ENCODE results near the gene NUDT3.
"Not testable (repeated sequence)": the region's sequence is repeated elsewhere in the genome, so short reads cannot be mapped to it uniquely, and the experiment has no call there.

The NUDT3 gene

DNA sequence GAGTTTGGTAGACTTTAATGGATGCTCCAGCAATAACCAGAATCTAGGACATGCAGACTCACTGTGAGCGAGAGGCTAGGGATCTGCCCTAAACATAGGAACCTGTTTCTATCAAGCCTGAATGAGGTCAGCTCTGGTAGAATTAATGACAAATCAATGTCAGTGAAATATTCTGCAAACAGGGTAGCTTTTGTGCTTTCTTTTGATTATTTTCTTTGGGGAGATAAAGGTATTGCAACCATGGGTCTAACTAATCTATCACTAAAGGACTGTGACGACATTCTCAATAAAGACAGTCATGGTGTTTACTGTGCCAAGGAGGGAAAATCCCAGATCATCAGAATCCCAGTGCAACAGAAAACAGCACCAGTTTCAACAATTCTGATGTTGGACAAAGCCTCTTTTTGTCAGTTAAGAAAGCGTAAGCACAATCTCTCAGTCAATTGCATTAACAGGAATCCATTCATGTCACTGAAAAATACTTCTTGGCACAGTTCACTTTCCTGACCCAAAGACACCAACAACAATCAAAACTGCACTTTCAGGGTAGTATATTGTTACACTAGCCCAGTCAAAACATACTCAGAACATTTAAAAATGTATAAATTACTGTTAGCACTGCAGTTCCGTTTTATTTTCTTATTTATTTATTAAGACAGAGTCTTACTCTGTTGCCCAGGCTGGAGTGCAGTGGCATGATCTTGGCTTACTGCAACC, 106.9 kb downstream of the NUDT3 start:
- no peak for DNase-seq (ENCODE audit: low spot score)

DNA sequence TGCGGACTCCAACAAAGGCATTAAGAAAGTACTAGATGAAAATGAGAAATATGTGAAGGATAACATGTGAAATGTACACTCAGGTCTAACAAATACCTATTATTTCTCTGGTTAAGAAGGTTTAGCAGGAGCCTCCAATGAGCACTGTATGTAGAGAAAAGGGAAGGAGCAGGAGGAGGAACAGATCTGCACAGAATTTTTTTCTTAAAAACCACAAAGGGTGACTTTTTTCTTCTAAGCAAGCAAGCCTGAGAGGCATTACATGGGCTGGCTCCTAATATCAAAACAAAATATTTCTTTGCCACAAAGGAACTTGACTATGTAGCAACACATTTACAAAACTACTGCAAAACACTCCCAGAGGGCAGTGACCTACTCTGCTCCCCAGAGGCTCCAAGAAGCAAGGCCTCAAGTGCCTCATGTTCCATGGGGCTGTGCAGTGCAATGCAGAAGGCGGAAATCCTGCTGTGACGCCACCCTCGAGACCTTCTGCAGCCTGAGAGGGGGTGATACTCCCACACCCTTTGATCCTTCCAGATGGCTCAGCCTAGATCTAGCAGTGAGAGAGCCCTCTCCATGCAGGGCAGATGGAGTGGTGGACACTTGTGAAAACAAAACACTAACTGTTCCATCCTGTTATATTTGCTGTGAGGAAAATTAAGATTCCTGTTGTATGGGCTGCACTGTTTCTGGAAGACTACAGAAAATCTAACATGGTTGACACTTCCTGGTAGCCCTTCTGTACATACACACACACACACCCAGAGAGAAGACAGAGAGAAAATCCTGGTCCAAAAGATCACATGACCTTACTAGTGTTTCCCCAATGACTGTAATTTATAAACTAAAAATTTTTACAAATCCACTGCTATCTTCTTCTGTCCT, 107.7 kb downstream of the NUDT3 start:
- DNase-seq (ENCODE audit: low spot score), result no peak

DNA sequence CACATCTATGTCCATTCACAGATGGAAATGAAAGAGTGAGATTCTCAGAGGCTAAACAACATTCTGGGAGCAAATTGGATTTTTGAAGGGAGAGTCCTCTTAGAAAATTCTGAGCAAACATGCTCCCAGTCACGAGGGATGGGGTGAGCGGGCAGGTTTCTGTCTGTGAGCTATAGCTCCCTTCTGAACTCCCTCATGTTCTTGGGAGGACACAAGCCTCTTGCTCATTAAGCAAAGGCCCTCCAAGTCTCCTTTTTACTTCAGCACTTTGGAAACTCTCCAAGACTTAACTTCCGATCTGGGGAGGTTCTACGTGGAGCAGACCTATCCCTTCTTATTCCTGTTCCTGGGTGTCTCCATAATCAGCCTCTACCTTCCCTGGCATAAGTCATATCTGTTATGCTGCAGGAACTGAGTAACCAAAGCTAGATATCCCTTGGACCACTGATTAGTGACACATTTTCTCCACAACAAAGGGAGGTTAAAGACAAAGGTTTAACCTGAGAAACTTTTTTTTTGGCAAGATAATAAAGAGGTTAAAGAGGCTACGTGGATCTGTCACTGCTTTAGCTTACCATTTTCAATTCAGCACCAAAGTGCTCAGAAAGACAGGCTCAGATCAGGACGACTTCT, 110.7 kb downstream of the NUDT3 start:
- no peak for DNase-seq (ENCODE audit: low spot score)

DNA sequence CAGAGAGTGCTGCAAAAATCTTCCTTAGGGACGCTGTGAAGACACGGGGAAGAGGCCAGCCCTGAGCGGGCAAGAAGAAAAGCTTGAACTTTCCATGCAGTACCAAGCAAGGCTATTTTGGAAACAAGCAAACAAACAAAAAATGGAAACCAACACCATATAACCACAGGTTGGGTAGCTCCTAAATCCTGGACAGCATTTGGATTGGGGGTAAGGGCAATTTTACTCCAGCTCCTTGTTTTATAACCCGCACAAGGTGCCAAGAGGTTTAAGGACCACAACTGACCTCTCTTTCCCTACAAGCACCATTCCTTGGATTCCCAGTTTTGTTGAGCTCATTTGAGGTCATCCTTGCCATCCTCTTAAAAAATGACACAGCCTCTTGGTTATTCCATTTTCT, 112.3 kb downstream of the NUDT3 start:
- DNase-seq (ENCODE audit: low spot score), result no peak

DNA sequence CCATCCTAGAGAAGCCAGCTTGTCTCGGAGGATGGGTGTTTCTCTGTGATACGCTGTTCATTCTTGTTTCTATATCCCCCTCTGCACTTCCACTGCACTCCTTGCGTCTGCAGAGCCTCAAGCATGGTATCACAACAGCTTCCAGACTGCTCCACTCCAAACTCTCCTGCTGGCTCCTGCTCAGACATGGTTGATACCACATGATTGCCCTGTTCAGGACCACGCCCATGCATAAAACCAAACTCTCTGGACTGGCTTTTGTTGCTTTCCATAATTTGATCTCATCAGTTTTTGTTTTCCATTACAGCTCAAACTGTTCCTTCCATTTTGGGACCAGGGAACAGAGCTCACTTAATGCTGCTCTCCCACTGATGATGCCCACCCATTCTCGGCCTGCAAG, 113.6 kb downstream of the NUDT3 start:
- no peak for DNase-seq (ENCODE audit: low spot score)

DNA sequence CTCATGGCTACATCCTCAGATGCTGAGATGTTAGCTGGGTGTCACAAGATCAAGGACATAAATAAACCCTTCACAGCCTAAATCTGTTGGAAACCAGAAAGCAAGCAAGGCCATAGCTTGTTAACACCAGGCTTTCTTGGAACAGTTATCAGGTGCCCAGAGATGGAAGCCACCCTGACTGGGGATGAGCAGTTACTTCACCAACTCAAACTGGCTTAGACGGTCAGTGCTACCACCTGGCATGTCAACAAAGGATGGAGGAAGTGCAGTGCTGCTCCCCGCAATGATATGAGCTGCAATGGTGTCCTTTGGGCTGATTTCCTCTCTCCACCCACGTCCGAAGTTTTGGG, 114.7 kb downstream of the NUDT3 start:
- no peak for DNase-seq (ENCODE audit: low spot score)

DNA sequence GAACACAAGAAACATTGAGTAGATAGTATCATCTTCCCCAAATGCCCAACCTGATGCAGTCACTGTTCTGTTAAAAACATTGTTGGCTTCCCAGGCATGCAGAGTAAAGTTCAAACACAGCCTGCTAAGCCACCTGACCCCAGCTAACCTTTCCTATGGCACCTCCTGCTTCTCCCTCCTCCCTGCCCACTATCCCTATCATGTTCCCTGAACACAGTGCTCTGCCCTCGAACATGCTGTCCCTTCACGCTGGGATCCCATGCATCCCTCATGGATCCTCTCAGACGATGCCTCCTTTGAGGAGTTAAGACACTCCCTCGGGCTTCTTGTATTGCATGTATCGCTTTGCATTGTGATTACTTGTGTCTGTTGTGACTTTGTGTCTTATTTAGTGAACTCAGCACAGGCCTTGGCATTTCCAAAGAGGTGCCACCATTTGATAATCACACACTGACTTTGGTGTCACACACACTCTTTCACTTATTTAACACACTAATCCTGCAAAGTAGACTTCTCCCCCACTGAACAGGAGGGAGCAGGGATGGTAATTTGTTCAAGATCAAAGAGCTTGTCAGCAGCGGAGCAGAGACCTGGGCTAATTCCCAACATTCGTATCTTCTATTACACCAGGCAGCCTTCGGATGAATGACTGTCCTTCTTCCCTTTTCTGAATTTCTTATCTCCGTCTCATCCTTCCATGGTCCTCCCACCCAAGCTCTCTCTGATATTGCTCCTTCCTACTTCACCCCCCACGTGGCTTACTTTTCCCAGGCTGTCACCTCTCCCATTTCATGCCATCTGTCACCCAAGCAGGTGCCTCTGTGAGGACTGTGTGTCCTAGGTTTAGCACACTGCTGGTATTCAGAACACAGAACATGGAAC, 115.3 kb downstream of the NUDT3 start:
- DNase-seq (ENCODE audit: low spot score), result no peak

DNA sequence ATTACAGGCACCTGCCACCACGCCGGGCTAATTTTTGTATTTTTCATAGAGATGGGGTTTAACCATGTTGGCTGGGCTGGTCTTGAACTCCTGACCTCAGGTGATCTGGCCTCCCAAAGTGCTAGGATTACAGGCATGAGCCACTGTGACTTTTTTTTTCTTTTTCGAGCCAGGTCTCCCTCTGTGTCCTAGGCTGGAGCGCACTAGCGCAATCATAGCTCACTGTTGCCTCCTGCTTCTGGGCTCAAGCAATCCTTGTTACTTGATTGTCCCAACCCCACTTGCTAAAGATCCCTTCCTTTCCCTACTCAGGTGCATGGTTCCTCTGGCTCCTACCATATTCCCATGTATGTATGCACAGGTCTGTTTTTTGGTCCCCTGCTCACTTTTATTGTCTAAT, 116.3 kb downstream of the NUDT3 start:
- no peak for DNase-seq (ENCODE audit: low spot score)

DNA sequence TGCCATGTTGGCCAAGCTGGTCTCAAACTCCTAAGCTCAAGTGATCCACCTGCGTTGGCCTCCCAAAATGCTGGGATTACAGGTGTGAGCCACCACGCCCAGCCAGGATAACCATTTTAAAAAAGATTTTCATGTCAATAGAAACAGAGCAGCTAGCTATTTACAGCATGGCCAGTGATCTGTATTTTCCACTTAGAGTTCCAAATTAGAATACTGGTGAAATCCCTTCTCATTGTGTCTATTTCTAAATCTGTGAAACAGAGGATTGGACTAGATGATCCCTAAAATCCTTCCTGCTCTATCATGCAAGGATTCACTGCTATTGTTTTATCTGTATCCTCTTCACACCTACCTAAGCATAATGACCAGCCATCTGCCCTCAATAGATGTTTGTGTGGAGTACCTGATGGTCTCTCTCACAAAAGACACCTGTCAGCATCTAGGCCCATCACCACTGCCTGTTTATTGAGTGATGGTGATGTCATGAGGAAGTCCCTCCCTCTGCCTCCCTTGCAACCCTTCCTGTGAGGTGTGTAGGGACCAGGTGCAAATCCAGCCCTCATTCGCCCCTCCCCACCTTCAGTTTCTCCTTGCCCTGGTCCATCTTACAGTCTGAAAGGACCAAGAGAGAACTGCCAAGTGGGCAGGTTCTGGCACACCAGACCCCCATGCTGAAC, 117.2 kb downstream of the NUDT3 start:
- DNase-seq (ENCODE audit: low spot score), result no peak

DNA sequence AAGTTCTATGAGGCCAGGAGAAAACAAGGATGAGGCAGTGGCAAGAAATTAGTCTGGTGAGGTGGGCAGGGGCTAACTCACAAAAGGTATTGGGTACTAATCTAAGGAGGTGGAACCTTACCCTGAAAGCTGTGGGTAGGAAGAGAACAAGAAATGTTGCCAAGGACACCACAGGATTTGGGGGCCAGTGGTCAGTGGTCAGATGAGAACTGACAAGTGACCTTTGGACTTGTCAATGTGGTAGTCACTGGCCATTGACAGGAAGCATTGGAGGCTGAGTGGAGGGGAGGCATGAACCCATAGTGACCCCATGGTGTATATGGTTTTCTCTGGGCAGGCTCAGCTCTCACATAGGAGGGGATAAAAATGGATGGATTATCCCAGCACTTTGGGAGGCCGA, 118.3 kb downstream of the NUDT3 start:
- DNase-seq (ENCODE audit: low spot score), result no peak

DNA sequence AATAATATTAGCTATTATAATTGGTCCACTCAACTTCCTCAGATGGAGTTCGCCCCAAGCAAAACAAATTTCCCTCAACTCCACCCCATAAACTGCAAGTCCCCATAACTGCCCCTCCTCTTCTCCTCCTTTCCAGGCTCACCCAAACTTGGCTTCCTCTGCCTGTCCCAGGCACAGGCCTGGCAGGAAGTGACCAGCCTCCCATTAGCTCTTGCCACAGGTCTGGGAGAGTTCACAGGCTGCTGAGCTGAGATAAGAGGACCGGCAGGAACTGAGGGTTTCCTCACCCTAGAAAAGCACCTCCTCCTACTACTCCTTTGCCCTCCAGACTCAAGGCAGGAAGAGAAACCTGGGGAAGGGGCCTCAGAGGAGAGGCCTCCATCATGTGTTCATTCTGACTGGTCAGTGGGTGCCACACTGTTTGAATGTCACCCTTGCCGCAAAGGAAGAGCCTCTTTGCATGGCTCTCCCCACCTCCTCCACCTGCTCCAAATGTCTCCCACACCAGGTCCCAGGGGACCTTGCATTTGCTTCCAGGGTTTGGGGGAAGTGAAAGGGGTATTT, 119.1 kb downstream of the NUDT3 start:
- no peak for DNase-seq (ENCODE audit: low spot score)

DNA sequence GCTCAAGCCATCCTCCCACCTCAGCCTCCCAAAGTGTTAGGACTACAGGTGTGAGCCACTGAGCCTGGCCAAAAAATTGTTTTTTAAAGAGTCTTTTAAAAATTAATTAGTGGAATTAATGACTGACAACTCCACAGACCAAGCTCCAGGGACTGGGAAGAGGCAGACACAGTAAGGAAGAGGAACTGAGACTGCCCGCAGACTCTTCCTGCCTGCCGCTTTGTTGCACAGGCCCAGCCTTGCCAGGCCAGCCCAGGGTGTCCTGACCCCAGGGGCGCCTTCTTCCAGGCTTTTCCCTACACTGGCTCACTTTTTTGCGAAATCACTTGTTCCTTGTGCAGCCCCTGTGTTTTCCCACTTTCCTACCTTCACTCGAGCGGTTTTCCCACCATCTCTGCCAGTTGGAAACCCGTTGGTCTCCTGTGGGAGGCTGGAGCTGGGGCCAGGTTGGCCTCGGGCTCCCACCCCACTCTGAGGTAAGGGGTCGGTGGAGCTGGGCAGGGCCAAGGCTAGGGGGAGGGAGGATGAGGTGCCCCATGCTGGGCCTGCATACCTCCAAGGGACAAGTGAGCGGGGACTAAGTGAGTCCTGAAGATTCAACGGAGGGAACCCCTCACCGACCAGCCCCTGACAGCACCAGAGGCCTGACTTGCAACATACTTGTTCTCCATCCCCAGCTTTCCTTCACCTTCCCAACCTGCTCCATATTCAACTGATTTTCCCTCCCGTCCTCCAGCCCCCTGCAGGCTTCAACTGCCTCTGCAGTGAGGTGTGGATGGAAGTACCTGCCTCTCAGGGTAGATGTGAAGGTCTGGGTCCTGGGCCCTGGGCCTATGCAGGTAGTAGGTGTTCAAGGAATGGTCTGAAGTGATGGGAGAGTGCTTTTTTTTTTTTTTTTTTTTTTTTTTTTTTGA, 120.2 kb downstream of the NUDT3 start:
- no peak for DNase-seq (ENCODE audit: low spot score)

DNA sequence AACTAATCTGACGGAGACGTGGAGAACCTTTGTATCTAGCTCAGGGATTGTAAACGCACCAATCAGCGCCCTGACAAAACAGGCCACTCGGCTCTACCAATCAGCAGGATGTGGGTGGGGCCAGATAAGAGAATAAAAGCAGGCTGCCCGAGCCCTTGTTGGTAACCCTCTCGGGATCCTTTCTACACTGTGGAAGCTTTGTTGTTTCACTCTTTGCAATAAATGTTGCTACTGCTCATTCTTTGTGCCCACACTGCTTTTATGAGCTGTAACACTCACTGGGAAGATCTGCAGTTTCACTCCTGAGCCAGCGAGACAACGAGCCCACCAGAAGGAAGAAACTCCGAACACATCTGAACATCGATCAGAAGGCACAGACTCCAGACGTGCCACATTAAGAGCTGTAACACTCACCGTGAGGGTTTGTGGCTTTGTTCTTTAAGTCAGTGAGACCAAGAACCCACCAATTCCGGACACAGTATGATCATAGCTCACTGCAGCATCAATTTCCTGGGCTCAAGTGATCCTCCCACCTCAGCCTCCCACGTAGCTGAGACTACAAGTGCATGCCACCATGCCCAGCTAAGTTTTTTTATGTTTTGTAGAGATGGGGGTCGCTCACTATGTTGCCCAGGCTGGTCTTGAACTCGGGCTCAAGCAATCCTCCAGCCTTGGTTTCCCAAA, 122.7 kb downstream of the NUDT3 start:
- not testable (repeated sequence) for DNase-seq (ENCODE audit: low spot score)

DNA sequence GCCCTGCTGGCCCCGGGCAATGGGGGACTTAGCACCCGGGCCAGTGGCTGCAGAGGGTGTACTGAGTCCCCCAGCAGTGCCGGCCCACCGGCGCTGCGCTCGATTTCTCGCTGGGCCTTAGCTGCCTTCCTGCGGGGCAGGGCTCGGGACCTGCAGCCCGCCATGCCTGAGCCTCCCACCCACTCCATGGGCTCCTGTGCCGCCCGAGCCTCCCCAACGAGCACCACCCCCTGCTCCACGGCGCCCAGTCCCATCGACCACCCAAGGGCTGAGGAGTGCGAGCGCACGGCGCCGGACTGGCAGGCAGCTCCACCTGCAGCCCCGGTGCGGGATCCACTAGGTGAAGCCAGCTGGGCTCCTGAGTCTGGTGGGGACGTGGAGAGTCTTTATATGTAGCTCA, 123.3 kb downstream of the NUDT3 start:
- DNase-seq (ENCODE audit: low spot score), result not testable (repeated sequence)

DNA sequence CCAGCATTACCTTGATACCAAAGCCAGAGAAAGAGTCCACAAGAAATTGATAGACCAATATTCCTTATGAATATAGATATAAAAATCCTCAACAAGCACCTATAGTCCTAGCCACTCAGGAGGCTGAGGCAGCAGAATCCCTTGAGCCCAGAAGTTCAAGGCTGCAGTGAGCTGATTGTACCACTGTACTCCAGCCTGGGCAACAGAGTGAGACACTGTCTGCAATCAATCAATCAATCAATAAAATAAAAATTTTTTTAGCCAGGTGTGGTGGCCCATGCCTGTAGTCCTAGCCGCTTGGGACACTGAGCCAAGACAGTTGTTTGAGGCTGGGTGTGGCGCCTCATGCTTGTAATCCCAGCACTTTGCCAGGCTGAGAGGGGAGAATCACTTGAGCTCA, 124.7 kb downstream of the NUDT3 start:
- no peak for DNase-seq (ENCODE audit: low spot score)

DNA sequence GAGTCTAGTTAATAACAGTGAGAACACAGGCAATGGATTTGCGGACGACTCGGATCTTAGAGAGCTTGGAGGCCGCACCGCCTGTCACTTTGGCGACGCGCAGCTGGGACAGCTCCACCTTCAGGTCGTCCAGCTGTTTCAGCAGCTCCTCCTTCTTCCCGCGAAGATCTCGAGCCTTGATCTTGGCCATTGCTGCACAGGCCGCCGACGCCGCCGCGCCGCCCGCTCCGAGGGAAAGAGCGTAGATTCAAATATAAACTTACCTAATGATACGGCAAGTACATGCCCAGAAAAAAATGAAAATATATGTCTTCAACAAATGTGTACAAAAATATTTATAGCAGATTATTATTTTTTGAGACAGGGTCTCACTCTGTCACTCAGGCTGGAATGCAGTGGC, 129.0 kb downstream of the NUDT3 start:
- DNase-seq (ENCODE audit: low spot score), result not testable (repeated sequence)

DNA sequence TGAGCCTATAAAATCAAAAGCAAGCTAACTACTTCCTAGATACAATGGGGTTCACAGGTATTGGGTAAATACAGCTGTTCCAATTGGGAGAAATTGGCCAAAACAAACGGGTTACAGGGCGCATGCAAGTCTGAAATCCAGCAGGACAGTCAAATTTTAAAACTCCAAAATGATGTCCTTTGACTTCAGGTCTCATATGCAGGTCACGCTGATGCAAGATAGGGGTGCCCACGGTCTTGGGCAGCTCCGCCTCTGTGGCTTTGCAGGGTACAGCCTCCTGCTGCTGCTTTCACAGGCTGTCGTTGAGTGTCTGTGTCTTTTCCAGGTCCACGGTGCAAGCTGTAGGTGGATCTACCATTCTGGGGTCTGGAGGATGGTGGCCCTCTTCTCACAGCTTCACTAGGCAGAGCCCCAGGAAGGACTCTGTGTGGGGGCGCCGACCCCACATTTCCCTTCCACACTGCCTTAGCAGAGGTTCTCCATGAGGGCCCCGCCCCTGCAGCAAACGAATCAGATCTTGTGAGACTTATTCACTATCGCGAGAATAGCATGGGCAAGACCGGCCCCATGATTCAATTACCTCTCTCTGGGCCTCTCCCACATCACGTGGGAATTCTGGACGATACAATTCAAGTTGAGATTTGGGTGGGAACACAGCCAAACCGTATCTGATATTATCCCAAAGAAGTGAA, 131.7 kb downstream of the NUDT3 start:
- no peak for DNase-seq (ENCODE audit: low spot score)

DNA sequence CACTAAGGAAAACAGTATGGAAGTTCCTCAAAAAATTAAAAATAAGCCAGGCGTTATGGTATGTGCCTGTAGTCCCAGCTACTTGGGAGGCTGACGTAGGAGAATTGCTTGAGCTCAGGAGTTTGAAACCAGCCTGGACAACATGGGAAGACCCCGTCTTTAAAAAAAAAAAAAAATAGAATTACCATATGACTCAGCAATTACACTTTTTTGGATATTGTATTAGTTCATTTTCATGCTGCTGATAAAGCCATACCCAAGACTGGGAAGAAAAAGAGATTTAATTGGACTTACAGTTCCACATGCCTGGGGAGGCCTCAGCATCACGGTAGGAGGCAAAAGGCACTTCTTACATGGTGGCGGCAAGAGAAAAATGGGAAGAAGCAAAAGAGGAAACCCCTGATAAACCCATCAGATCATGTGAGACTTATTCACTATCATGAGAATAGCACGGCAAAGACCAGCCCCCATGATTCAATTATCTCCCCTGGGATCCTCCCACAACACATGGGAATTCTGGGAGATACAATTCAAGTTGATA, 132.9 kb downstream of the NUDT3 start:
- DNase-seq (ENCODE audit: low spot score), result no peak

DNA sequence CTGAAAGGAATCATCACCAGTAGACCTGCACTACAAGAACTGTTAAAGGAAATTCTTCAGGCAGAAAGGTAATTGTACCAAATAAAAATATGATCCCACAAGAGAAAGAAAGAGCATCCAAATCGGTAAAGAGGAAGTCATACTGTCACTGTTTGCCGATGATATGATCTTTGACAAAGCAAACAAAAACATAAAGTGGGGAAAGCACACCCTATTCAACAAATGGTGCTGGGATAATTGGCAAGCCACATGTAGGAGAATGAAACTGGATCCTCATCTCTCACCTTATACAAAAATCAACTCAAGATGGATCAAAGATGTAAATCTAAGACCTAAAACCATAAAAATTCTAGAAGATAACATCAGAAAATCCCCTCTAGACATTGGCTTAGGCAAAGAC, 140.1 kb downstream of the NUDT3 start:
- not testable (repeated sequence) for DNase-seq (ENCODE audit: low spot score)
